DND-41 (cell line): Measurements from ENCODE around the gene UNC13D.

ENCODE experiments used
- EZH2 ChIP-seq: IDR thresholded peaks from 3 replicates; pipeline ENCODE4 v1.6.1; 2012; ENCODE audit warnings: borderline replicate concordance, low read depth, mild to moderate bottlenecking, moderate library complexity, low read length, inconsistent platforms; ENCODE audit not compliant: severe bottlenecking
- TF ChIP-seq, protein P1 (sequence below): IDR thresholded peaks from 2 replicates; pipeline ENCODE4 v1.5.1; 2012; ENCODE audit warnings: borderline replicate concordance, low read length, moderate library complexity, mild to moderate bottlenecking; ENCODE audit not compliant: poor library complexity, severe bottlenecking; ENCODE audit errors: extremely low read depth

DNA sequence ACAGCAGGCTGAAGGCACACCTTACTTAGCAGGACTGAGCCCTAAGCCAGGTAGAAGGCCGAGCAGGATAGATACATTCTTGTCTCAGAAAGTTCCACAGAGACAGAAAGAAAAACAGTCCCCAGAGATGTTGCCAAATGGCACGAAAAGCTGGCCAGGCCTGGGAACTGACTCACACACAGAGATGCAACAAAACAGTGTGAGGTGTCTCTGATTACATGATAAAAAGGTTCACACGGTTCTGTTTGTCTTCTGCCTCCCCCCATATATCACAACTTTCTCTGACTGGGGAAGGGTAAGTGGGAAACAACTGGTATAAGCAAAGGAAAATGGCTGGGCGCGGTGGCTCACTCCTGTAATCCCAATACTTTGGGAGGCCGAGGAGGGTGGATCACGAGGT, 9.2 kb upstream of the UNC13D start:
- TF ChIP-seq, protein P1, sequence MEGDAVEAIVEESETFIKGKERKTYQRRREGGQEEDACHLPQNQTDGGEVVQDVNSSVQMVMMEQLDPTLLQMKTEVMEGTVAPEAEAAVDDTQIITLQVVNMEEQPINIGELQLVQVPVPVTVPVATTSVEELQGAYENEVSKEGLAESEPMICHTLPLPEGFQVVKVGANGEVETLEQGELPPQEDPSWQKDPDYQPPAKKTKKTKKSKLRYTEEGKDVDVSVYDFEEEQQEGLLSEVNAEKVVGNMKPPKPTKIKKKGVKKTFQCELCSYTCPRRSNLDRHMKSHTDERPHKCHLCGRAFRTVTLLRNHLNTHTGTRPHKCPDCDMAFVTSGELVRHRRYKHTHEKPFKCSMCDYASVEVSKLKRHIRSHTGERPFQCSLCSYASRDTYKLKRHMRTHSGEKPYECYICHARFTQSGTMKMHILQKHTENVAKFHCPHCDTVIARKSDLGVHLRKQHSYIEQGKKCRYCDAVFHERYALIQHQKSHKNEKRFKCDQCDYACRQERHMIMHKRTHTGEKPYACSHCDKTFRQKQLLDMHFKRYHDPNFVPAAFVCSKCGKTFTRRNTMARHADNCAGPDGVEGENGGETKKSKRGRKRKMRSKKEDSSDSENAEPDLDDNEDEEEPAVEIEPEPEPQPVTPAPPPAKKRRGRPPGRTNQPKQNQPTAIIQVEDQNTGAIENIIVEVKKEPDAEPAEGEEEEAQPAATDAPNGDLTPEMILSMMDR: no peak
- TF ChIP-seq EZH2: no peak
